ENCODE results near the gene CA4.
A peak's percentile ranks its signal among the peaks of the same experiment; 100 is the strongest.

Gene CA4

GRCh38 chr17:60158751-60159478, 9.1 kb downstream of the CA4 start:
- Mint-ChIP-seq H3K4me1 (peaks cover 35% of the 10 kb centered on the region), H3K9me3 (no peaks in the 10 kb centered on the region), H3K4me3 (no peak overlapping the region), H3K27me3 (peaks cover 93% of the 10 kb centered on the region), H3K36me3 (no peaks in the 10 kb centered on the region), H3K27ac (no peak overlapping the region)
- no peak for ATAC-seq

- no peaks in the 10 kb centered on the region for H3K9me3 Mint-ChIP-seq
- peaks cover 35% of the 10 kb centered on the region for H3K4me1 Mint-ChIP-seq
- no peak for ATAC-seq
- no peaks in the 10 kb centered on the region for H3K36me3 Mint-ChIP-seq
- H3K27ac Mint-ChIP-seq: no peak overlapping the region
- H3K27me3 Mint-ChIP-seq: peaks cover 98% of the 10 kb centered on the region
- H3K4me3 Mint-ChIP-seq: no peak overlapping the region
These were observed 9.7 kb downstream of the CA4 start for GRCh38 chr17:60159479-60159866.

GRCh38 chr17:60160829-60161501, 11.2 kb downstream of the CA4 start:
- Mint-ChIP-seq H3K27ac (peak overlapping the region; percentile 9), H3K27me3 (peaks cover 86% of the 10 kb centered on the region), H3K9me3 (no peaks in the 10 kb centered on the region), H3K36me3 (no peaks in the 10 kb centered on the region), H3K4me1 (peaks cover 44% of the 10 kb centered on the region), H3K4me3 (no peak overlapping the region)
- peak; percentile 10 for ATAC-seq

- Mint-ChIP-seq H3K27me3 (peaks cover 78% of the 10 kb centered on the region), H3K4me1 (peaks cover 46% of the 10 kb centered on the region), H3K27ac (peak overlapping the region; percentile 9), H3K4me3 (no peak overlapping the region), H3K9me3 (no peaks in the 10 kb centered on the region), H3K36me3 (no peaks in the 10 kb centered on the region)
- no peak for ATAC-seq
These were observed 12.0 kb downstream of the CA4 start for GRCh38 chr17:60161598-60162330.

GRCh38 chr17:60163108-60163784, 13.5 kb downstream of the CA4 start:
- ATAC-seq: no peak
- H3K27me3 Mint-ChIP-seq: peaks cover 63% of the 10 kb centered on the region
- H3K4me3 Mint-ChIP-seq: no peak overlapping the region
- H3K9me3 Mint-ChIP-seq: no peaks in the 10 kb centered on the region
- H3K4me1 Mint-ChIP-seq: peaks cover 46% of the 10 kb centered on the region
- no peaks in the 10 kb centered on the region for H3K36me3 Mint-ChIP-seq
- H3K27ac Mint-ChIP-seq: no peak overlapping the region

GRCh38 chr17:60164164-60164563, 14.4 kb downstream of the CA4 start:
- Mint-ChIP-seq H3K27ac (no peak overlapping the region), H3K4me3 (no peak overlapping the region), H3K36me3 (no peaks in the 10 kb centered on the region), H3K4me1 (peaks cover 46% of the 10 kb centered on the region), H3K9me3 (no peaks in the 10 kb centered on the region), H3K27me3 (peaks cover 54% of the 10 kb centered on the region)
- ATAC-seq: no peak

- no peak for ATAC-seq
- no peak overlapping the region for H3K27ac Mint-ChIP-seq
- H3K4me3 Mint-ChIP-seq: no peak overlapping the region
- H3K36me3 Mint-ChIP-seq: no peaks in the 10 kb centered on the region
- H3K27me3 Mint-ChIP-seq: peaks cover 49% of the 10 kb centered on the region
- H3K4me1 Mint-ChIP-seq: peaks cover 46% of the 10 kb centered on the region
- H3K9me3 Mint-ChIP-seq: no peaks in the 10 kb centered on the region
These were observed 14.9 kb downstream of the CA4 start for GRCh38 chr17:60164697-60165096.

- no peaks in the 10 kb centered on the region for H3K9me3 Mint-ChIP-seq
- H3K4me1 Mint-ChIP-seq: peaks cover 42% of the 10 kb centered on the region
- H3K27ac Mint-ChIP-seq: no peak overlapping the region
- ATAC-seq: no peak
- peaks cover 44% of the 10 kb centered on the region for H3K27me3 Mint-ChIP-seq
- H3K4me3 Mint-ChIP-seq: no peak overlapping the region
- no peaks in the 10 kb centered on the region for H3K36me3 Mint-ChIP-seq
These were observed 15.4 kb downstream of the CA4 start for GRCh38 chr17:60165223-60165622.

- ATAC-seq: peak; percentile 53
These were observed 16.2 kb downstream of the CA4 start for GRCh38 chr17:60165971-60166370.

GRCh38 chr17:60167065-60167741, 17.4 kb downstream of the CA4 start:
- peaks cover 24% of the 10 kb centered on the region for H3K27me3 Mint-ChIP-seq
- H3K27ac Mint-ChIP-seq: no peak overlapping the region
- ATAC-seq: no peak
- peaks cover 27% of the 10 kb centered on the region for H3K4me1 Mint-ChIP-seq
- no peaks in the 10 kb centered on the region for H3K9me3 Mint-ChIP-seq
- no peaks in the 10 kb centered on the region for H3K36me3 Mint-ChIP-seq
- H3K4me3 Mint-ChIP-seq: no peak overlapping the region

More at GRCh38 chr17:60165971-60166370, 16.2 kb downstream of the CA4 start:
- H3K36me3 Mint-ChIP-seq: no peaks in the 10 kb centered on the region
- no peak overlapping the region for H3K4me3 Mint-ChIP-seq
- peaks cover 40% of the 10 kb centered on the region for H3K4me1 Mint-ChIP-seq
- H3K27me3 Mint-ChIP-seq: peaks cover 36% of the 10 kb centered on the region
- H3K9me3 Mint-ChIP-seq: no peaks in the 10 kb centered on the region
- no peak overlapping the region for H3K27ac Mint-ChIP-seq

- Mint-ChIP-seq H3K9me3 (no peaks in the 10 kb centered on the region), H3K4me1 (peaks cover 24% of the 10 kb centered on the region), H3K27ac (no peak overlapping the region)
These were observed 18.9 kb downstream of the CA4 start for GRCh38 chr17:60168654-60169053.

GRCh38 chr17:60169921-60170817, 20.4 kb downstream of the CA4 start:
- H3K27me3 Mint-ChIP-seq: no peaks in the 10 kb centered on the region
- H3K4me1 Mint-ChIP-seq: peaks cover 23% of the 10 kb centered on the region
- no peak overlapping the region for H3K27ac Mint-ChIP-seq
- H3K4me3 Mint-ChIP-seq: no peak overlapping the region
- no peaks in the 10 kb centered on the region for H3K9me3 Mint-ChIP-seq
- ATAC-seq: no peak
- no peaks in the 10 kb centered on the region for H3K36me3 Mint-ChIP-seq

More at GRCh38 chr17:60168654-60169053, 18.9 kb downstream of the CA4 start:
- Mint-ChIP-seq H3K4me3 (no peak overlapping the region), H3K36me3 (no peaks in the 10 kb centered on the region), H3K27me3 (peaks cover 10% of the 10 kb centered on the region)
- no peak for ATAC-seq

GRCh38 chr17:60170835-60171752, 21.3 kb downstream of the CA4 start:
- no peak for ATAC-seq
- H3K9me3 Mint-ChIP-seq: no peaks in the 10 kb centered on the region
- H3K27me3 Mint-ChIP-seq: no peaks in the 10 kb centered on the region
- no peaks in the 10 kb centered on the region for H3K36me3 Mint-ChIP-seq
- H3K27ac Mint-ChIP-seq: no peak overlapping the region
- H3K4me3 Mint-ChIP-seq: no peak overlapping the region
- H3K4me1 Mint-ChIP-seq: peaks cover 14% of the 10 kb centered on the region

Data from stimulated activated memory B cell treated with anti-CD40 and anti-IgM and Interleukin-4, amounts not matched to agents 10 μg/mL and 1 μg/mL and 100 μg/mL, for 72 hours (primary cell).